ENCODE measurements around the gene RIOK1. TPM values are rescaled to one million over a fixed set of nuclear protein-coding genes. Genes with fewer than 3 reads are reported as not detected.
"Not testable (repeated sequence)": the region's sequence is repeated elsewhere in the genome, so short reads cannot be mapped to it uniquely, and the experiment has no call there.

RIOK1 gene
- 15.8 and 24.2 TPM in 2 replicates for total RNA-seq

GRCh38 chr6:7389451-7390225, at the start of gene RIOK1, which contains the start of gene CAGE1:
TSS of gene RIOK1 (plus strand) at chr6:7389808. CDS start at chr6:7390003, 195 bp downstream.
TSS of gene CAGE1 (minus strand) at chr6:7389742. CDS start at chr6:7387173, 2,569 bp downstream.
- TF ChIP-seq CTCF (IDR thresholded peaks at IDR 0.05; ENCODE audit: insufficient read depth, low read depth, low read length): peak; percentile 16
- peak within 1 kb of the TSS; percentile 75 for H3K4me3 ChIP-seq (ENCODE audit: low read depth, low read length)
- DNase-seq (ENCODE audit: low read depth): peak; percentile 94

- TF ChIP-seq CTCF (IDR thresholded peaks at IDR 0.05; ENCODE audit: insufficient read depth, low read depth, low read length): no peak
- no peak overlapping the region for H3K4me3 ChIP-seq (ENCODE audit: low read depth, low read length)
- no peak for DNase-seq (ENCODE audit: low read depth)
Observed at GRCh38 chr6:7341271-7341670, 48.3 kb upstream of the RIOK1 start.

- TF ChIP-seq CTCF (IDR thresholded peaks at IDR 0.05; ENCODE audit: insufficient read depth, low read depth, low read length): no peak
- DNase-seq (ENCODE audit: low read depth): no peak
- no peak overlapping the region for H3K4me3 ChIP-seq (ENCODE audit: low read depth, low read length)
Observed at GRCh38 chr6:7341989-7342742, 47.4 kb upstream of the RIOK1 start.

- DNase-seq (ENCODE audit: low read depth): no peak
- TF ChIP-seq CTCF (IDR thresholded peaks at IDR 0.05; ENCODE audit: insufficient read depth, low read depth, low read length): no peak
- H3K4me3 ChIP-seq (ENCODE audit: low read depth, low read length): no peak overlapping the region
Observed at GRCh38 chr6:7343546-7344475, 45.8 kb upstream of the RIOK1 start.

GRCh38 chr6:7344773-7345450, 44.7 kb upstream of the RIOK1 start:
- DNase-seq (ENCODE audit: low read depth); H3K4me3 ChIP-seq (ENCODE audit: low read depth, low read length): not testable (repeated sequence)

GRCh38 chr6:7347551-7347997, 42.0 kb upstream of the RIOK1 start:
- peak; percentile 27 for DNase-seq (ENCODE audit: low read depth)
- not testable (repeated sequence) for H3K4me3 ChIP-seq (ENCODE audit: low read depth, low read length)

- H3K4me3 ChIP-seq (ENCODE audit: low read depth, low read length): not testable (repeated sequence)
Observed at GRCh38 chr6:7350591-7350990, 39.0 kb upstream of the RIOK1 start.

GRCh38 chr6:7351916-7352315, 37.7 kb upstream of the RIOK1 start:
- not testable (repeated sequence) for H3K4me3 ChIP-seq (ENCODE audit: low read depth, low read length); DNase-seq (ENCODE audit: low read depth)

More at GRCh38 chr6:7350591-7350990, 39.0 kb upstream of the RIOK1 start:
- DNase-seq (ENCODE audit: low read depth): not testable (repeated sequence)
